HEK293T (cell line): Measurements from ENCODE around the gene IRF3.

Experiments
- BHLHE40 ChIP-seq: fragments of 450-650 bp; IDR thresholded peaks from 2 replicates; pipeline ENCODE4 v1.6.1; 2016; ENCODE audit warnings: mild to moderate bottlenecking, moderate library complexity, borderline replicate concordance
- FOXK2 ChIP-seq: fragments of 450-650 bp; IDR thresholded peaks from 2 replicates; pipeline ENCODE4 v1.6.1; 2016; ENCODE audit warnings: mild to moderate bottlenecking
- HDGF ChIP-seq: fragments of 450-650 bp; IDR thresholded peaks from 2 replicates; pipeline ENCODE4 v1.6.1; 2017; ENCODE audit warnings: antibody characterized with exemption, borderline replicate concordance
- TARDBP ChIP-seq: fragments of 450-650 bp; IDR thresholded peaks from 2 replicates; pipeline ENCODE4 v1.6.1; 2016

DNA sequence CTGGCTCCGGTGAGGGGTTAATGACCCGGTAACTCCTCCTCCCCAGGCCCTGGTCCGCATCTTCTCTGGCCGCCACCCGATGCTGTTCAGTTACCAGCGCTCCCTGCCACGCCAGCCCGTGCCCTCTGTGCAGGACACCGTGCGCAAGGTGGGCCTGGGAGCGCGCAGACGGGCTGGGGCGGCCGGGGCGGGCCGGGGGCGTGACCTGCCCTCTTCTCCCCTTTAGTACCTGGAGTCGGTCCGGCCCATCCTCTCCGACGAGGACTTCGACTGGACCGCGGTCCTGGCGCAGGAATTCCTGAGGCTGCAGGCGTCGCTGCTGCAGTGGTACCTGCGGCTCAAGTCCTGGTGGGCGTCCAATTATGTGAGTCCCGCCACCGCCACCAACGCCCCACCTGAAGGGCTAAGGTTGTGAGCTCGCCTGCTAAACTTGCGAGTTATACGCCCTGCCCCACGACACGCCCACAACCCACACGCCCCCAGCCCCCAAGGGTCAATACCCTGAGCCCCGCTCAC is 35.7 kb upstream of the IRF3 start:
- no peak for TF ChIP-seq BHLHE40
- no peak for TF ChIP-seq HDGF
- no peak for TF ChIP-seq TARDBP
- no peak for TF ChIP-seq FOXK2
